PC-3 (cell line): ENCODE data around the gene DCLK1. TPM values are rescaled to one million over a fixed set of nuclear protein-coding genes. Genes with fewer than 3 reads are reported as not detected.

Experiments
- ATAC-seq: fragments of 200-7000 bp; cut with Tn5 transposase; 2 replicates; pipeline ENCODE4 v1.9.1; 2020; ENCODE audit warnings: mild to moderate bottlenecking, moderate library complexity
- BruUV-seq: library from RNA; stranded (reverse); fragments of 400-500 nt; replicated peaks from 2 replicates; lab custom pipeline; 2021; lab: Mats Ljungman, UMichigan
- CTCF ChIA-PET: fragments of 300-600 bp; sonication (Branson Sonifier 250); formaldehyde crosslinking; loops from one replicate; lab custom pipeline; 2022; ENCODE audit warnings: antibody characterized with exemption; lab: Charles Lee
- POLR2A ChIA-PET: fragments of 300-600 bp; sonication (Branson Sonifier 250); formaldehyde crosslinking; loops from one replicate; lab custom pipeline; 2022; ENCODE audit warnings: antibody characterized with exemption; ENCODE audit not compliant: unreplicated experiment; lab: Charles Lee
- DNase-seq: peaks from one replicate; pipeline ENCODE4 v3.0.0-alpha.2; 2015
- H2AFZ ChIP-seq: fragments of 300-600 bp; sonication (generic); 2 replicates; pipeline ENCODE4 v1.6.0; 2016; ENCODE audit warnings: antibody characterized with exemption, low read length
- H3F3A ChIP-seq: fragments of 300-600 bp; sonication (generic); one replicate; pipeline ENCODE4 v1.6.0; 2017; ENCODE audit warnings: antibody characterized with exemption, low read length, control low read depth, mild to moderate bottlenecking; ENCODE audit not compliant: unreplicated experiment
- H3K27ac ChIP-seq: fragments of 300-600 bp; sonication (generic); 2 replicates; pipeline ENCODE4 v1.5.1; 2016; ENCODE audit warnings: mild to moderate bottlenecking, low read length
- H3K27me3 ChIP-seq: fragments of 300-600 bp; sonication (generic); 2 replicates; pipeline ENCODE4 v1.6.1; 2016; ENCODE audit warnings: low read length, mixed read lengths
- H3K36me3 ChIP-seq: fragments of 300-600 bp; sonication (generic); 2 replicates; pipeline ENCODE4 v1.6.1; 2016; ENCODE audit warnings: low read depth, mixed run types, low read length, mixed read lengths
- H3K4me1 ChIP-seq: fragments of 300-600 bp; sonication (generic); 2 replicates; pipeline ENCODE4 v1.5.1; 2016; ENCODE audit warnings: low read length; ENCODE audit not compliant: insufficient read depth
- H3K4me2 ChIP-seq: fragments of 300-600 bp; sonication (generic); 2 replicates; pipeline ENCODE4 v1.6.0; 2016; ENCODE audit warnings: low read length
- H3K4me3 ChIP-seq: fragments of 300-600 bp; sonication (generic); 2 replicates; pipeline ENCODE4 v1.5.1; 2016; ENCODE audit warnings: mild to moderate bottlenecking, low read length, mixed read lengths
- H3K79me2 ChIP-seq: fragments of 300-600 bp; sonication (generic); 2 replicates; pipeline ENCODE4 v1.6.1; 2017; ENCODE audit warnings: low read length, mixed read lengths
- H3K9ac ChIP-seq: fragments of 300-600 bp; sonication (generic); 2 replicates; pipeline ENCODE4 v1.6.0; 2016; ENCODE audit warnings: mild to moderate bottlenecking, low read length
- H3K9me2 ChIP-seq: fragments of 300-600 bp; sonication (generic); replicated peaks from 2 replicates; pipeline ENCODE4 v1.6.1; 2016; ENCODE audit warnings: mixed run types, low read length, mixed read lengths
- H3K9me3 ChIP-seq: fragments of 300-600 bp; sonication (generic); 2 replicates; pipeline ENCODE4 v1.6.1; 2016; ENCODE audit warnings: low read length, mixed read lengths
- H4K20me1 ChIP-seq: fragments of 300-600 bp; sonication (generic); 2 replicates; pipeline ENCODE4 v1.6.1; 2016; ENCODE audit warnings: low read length, mixed read lengths
- CTCF ChIP-seq: fragments of 300-600 bp; sonication (generic); conservative IDR thresholded peaks from 2 replicates; pipeline ENCODE4 v1.5.1; 2017; ENCODE audit warnings: antibody characterized with exemption, low read depth, mild to moderate bottlenecking, low read length
- EZH2 ChIP-seq: fragments of 300-600 bp; sonication (generic); IDR thresholded peaks from one replicate; pipeline ENCODE4 v1.6.1; 2017; ENCODE audit warnings: antibody characterized with exemption, mild to moderate bottlenecking, low read length; ENCODE audit not compliant: unreplicated experiment
- EZH2phosphoT487 ChIP-seq: fragments of 300-600 bp; sonication (generic); IDR thresholded peaks from 2 replicates; pipeline ENCODE4 v1.6.1; 2018; ENCODE audit warnings: mild to moderate bottlenecking, antibody characterized with exemption, low read length, borderline replicate concordance
- intact Hi-C: fragments of 100-400 bp; cut with micrococcal nuclease; formaldehyde crosslinking; loops from 2 replicates; pipeline ENCODE4 v1.9.0; 2023
- total RNA-seq: library from RNA; depleted of rRNA; stranded (reverse); fragments of >200 nt; gene quantifications from 2 replicates; pipeline ENCODE4 v1.2.3, GENCODE V29; 2014

DCLK1 gene
- total RNA-seq, 1 experiment from 2014 or later, result not detected

DNA sequence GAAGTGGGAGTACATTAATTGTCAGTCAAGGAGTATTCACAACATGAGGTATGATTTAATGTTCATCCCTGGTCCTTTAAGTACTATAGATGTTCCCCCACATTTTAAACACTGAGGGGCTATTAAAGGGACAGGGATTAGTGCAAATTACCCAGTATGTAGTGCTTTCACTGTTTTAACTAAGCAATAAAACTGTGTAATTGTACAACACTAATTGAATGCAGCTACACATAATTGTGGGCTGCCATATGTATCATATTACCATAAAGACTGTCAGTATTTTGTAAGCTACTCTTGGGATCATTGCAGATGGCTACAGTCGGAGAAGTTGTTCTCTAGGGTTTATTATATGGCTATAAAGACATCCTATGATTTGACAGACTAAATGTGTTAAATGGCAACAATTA lies 316.6 kb downstream of the DCLK1 start:
- Histone ChIP-seq H3K4me2 (no peak overlapping the region), H3K9me2 (no peaks in the 10 kb centered on the region), H3K36me3 (no peaks in the 10 kb centered on the region), H3F3A (no peaks in the 10 kb centered on the region), H4K20me1 (no peaks in the 10 kb centered on the region), H3K9me3 (no peaks in the 10 kb centered on the region), H3K27ac (no peak overlapping the region), H3K79me2 (no peaks in the 10 kb centered on the region), H2AFZ (no peak overlapping the region), H3K4me3 (no peak overlapping the region), H3K27me3 (peaks cover 26% of the 10 kb centered on the region), H3K9ac (no peak overlapping the region), H3K4me1 (no peaks in the 10 kb centered on the region)
- no peak for ATAC-seq
- POLR2A ChIA-PET, result no interaction called here
- DNase-seq, result no peak
- TF ChIP-seq CTCF (no peak), EZH2phosphoT487 (no peak), EZH2 (no peak)
- BruUV-seq, result no TSS peak
- intact Hi-C loops, result loop anchor here (10.0 kb wide), 1 partner anchor 600 kb away; no protein-coding TSS in a partner anchor
- CTCF ChIA-PET, result no interaction called here

DNA sequence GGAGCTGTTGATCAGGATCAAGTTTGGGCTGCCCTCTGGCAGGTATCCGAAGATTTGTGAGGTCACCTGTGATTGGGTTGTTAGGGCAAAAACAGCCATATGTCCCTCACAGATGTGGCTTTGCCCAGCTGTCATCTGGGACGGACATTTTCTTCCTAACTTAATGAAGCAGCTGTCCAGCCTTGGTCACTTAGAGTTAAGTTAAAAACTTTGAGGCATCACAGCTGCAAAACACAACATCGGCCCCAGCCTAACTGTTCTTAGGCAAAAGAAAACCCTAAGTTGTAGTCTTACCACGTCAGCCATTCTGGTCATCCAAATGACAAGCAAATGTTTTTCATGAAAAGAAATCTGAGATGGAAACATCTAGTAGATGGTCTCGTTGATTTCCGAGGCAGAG lies 318.4 kb downstream of the DCLK1 start:
- Histone ChIP-seq H3K79me2 (no peaks in the 10 kb centered on the region), H2AFZ (no peak overlapping the region), H3K9me2 (no peaks in the 10 kb centered on the region), H3K36me3 (no peaks in the 10 kb centered on the region), H3F3A (no peaks in the 10 kb centered on the region), H3K4me3 (no peak overlapping the region), H4K20me1 (no peaks in the 10 kb centered on the region), H3K9me3 (no peaks in the 10 kb centered on the region), H3K27me3 (peaks cover 26% of the 10 kb centered on the region), H3K4me1 (no peaks in the 10 kb centered on the region), H3K27ac (no peak overlapping the region), H3K4me2 (no peak overlapping the region), H3K9ac (no peak overlapping the region)
- no peak for ATAC-seq
- DNase-seq, result no peak
- ChIA-PET CTCF (no interaction called here), POLR2A (no interaction called here)
- no peak for TF ChIP-seq EZH2phosphoT487
- TF ChIP-seq CTCF, result no peak
- TF ChIP-seq EZH2, result no peak
- intact Hi-C loops, result loop anchor here (10.0 kb wide), 1 partner anchor 598 kb away; no protein-coding TSS in a partner anchor
- BruUV-seq, result no TSS peak

- no peak overlapping the region for H3K9ac ChIP-seq
- no peaks in the 10 kb centered on the region for H3K4me1 ChIP-seq
- H3K27ac ChIP-seq, result no peak overlapping the region
- no peak overlapping the region for H3K4me2 ChIP-seq
- H3F3A ChIP-seq, result no peaks in the 10 kb centered on the region
- BruUV-seq, result no TSS peak
- H2AFZ ChIP-seq, result no peak overlapping the region
- no peak overlapping the region for H3K4me3 ChIP-seq
- no peaks in the 10 kb centered on the region for H3K36me3 ChIP-seq
- ChIA-PET CTCF (no interaction called here), POLR2A (no interaction called here)
- no peaks in the 10 kb centered on the region for H4K20me1 ChIP-seq
- DNase-seq, result no peak
- no peaks in the 10 kb centered on the region for H3K9me3 ChIP-seq
- ATAC-seq, result no peak
- no peak for TF ChIP-seq EZH2phosphoT487
- no peak for TF ChIP-seq EZH2
- TF ChIP-seq CTCF, result no peak
- no peaks in the 10 kb centered on the region for H3K9me2 ChIP-seq
- peaks cover 31% of the 10 kb centered on the region for H3K27me3 ChIP-seq
- intact Hi-C loops, result loop anchor here (10.0 kb wide), 1 partner anchor 596 kb away; no protein-coding TSS in a partner anchor
- H3K79me2 ChIP-seq, result no peaks in the 10 kb centered on the region
These were observed 320.9 kb downstream of the DCLK1 start for GRCh38 chr13:35810321-35810720.
